Measurements from ENCODE around the gene SLC6A1.

DNA sequence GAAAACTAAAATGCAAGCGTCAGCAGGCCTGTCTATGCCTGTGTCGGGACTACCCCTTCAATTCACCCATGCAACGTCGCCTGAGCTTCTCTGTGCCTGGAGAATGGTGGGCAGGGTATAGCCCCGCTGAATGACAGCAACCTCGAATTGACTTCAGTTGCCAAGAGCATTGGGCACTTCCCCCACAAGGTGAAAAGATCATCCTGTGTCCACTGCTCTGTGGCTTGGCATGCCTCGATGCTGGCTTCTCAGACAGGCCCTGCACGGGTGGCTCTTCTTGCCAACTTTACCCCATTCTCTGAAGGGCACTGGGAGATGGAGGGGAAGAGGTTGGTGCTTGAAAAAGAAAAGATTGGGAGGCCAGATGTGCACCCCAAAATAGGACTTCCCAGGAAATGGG, 3.3 kb downstream of the SLC6A1 start:
- TF ChIP-seq, protein P1, sequence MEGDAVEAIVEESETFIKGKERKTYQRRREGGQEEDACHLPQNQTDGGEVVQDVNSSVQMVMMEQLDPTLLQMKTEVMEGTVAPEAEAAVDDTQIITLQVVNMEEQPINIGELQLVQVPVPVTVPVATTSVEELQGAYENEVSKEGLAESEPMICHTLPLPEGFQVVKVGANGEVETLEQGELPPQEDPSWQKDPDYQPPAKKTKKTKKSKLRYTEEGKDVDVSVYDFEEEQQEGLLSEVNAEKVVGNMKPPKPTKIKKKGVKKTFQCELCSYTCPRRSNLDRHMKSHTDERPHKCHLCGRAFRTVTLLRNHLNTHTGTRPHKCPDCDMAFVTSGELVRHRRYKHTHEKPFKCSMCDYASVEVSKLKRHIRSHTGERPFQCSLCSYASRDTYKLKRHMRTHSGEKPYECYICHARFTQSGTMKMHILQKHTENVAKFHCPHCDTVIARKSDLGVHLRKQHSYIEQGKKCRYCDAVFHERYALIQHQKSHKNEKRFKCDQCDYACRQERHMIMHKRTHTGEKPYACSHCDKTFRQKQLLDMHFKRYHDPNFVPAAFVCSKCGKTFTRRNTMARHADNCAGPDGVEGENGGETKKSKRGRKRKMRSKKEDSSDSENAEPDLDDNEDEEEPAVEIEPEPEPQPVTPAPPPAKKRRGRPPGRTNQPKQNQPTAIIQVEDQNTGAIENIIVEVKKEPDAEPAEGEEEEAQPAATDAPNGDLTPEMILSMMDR (IDR thresholded peaks at IDR 0.05), result no peak
- TF ChIP-seq POLR2AphosphoS5 (IDR thresholded peaks at IDR 0.05), result no peak
